Measurements from ENCODE around the gene CLDN12.
A peak's percentile ranks its signal among the peaks of the same experiment; 100 is the strongest.
"Not testable (repeated sequence)": the region's sequence is repeated elsewhere in the genome, so short reads cannot be mapped to it uniquely, and the experiment has no call there.

CLDN12 gene

GRCh38 chr7:90458104-90458503, 54.8 kb downstream of the CLDN12 start:
- Histone ChIP-seq H3K9me3 (no peaks in the 10 kb centered on the region), H3K4me3 (ENCODE audit: low read depth, low read length) (no peak overlapping the region), H3K27me3 (no peaks in the 10 kb centered on the region), H3K36me3 (no peaks in the 10 kb centered on the region), H3K4me1 (no peaks in the 10 kb centered on the region)
- no peak for DNase-seq
- TF ChIP-seq, protein P1, sequence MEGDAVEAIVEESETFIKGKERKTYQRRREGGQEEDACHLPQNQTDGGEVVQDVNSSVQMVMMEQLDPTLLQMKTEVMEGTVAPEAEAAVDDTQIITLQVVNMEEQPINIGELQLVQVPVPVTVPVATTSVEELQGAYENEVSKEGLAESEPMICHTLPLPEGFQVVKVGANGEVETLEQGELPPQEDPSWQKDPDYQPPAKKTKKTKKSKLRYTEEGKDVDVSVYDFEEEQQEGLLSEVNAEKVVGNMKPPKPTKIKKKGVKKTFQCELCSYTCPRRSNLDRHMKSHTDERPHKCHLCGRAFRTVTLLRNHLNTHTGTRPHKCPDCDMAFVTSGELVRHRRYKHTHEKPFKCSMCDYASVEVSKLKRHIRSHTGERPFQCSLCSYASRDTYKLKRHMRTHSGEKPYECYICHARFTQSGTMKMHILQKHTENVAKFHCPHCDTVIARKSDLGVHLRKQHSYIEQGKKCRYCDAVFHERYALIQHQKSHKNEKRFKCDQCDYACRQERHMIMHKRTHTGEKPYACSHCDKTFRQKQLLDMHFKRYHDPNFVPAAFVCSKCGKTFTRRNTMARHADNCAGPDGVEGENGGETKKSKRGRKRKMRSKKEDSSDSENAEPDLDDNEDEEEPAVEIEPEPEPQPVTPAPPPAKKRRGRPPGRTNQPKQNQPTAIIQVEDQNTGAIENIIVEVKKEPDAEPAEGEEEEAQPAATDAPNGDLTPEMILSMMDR (IDR thresholded peaks at IDR 0.05; ENCODE audit: low read depth, low read length), result no peak

- DNase-seq, result no peak
These were observed 56.6 kb downstream of the CLDN12 start for GRCh38 chr7:90459888-90460287.

DNA sequence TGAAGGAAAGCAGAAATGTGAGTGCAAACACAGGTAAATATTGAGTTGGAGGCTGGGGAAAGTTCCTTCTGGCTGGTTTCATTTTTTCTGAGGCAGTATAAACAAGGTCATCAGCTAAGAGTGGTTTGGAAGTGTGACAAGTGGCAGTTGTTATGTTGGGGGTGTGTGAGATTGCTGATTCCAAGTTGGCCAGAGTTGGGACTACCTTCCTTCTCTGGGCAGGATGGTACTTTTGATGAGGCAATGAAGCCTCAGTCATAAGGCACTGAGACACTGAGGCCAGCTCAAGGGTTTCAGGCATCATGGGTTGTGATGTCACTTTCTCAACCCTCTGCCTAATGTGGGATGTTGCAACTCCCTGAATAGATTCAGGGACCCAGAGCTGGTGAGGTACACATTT, 58.0 kb downstream of the CLDN12 start:
- Histone ChIP-seq H3K36me3 (no peaks in the 10 kb centered on the region), H3K9me3 (no peaks in the 10 kb centered on the region), H3K4me1 (no peaks in the 10 kb centered on the region), H3K4me3 (ENCODE audit: low read depth, low read length) (no peak overlapping the region), H3K27me3 (no peaks in the 10 kb centered on the region)
- TF ChIP-seq, protein P1 (IDR thresholded peaks at IDR 0.05; ENCODE audit: low read depth, low read length), result no peak
- DNase-seq, result no peak

More at GRCh38 chr7:90459888-90460287, 56.6 kb downstream of the CLDN12 start:
- TF ChIP-seq, protein P1 (IDR thresholded peaks at IDR 0.05; ENCODE audit: low read depth, low read length), result peak; percentile 9; the same call in 1 of the 2 replicates
- H3K27me3 ChIP-seq, result no peaks in the 10 kb centered on the region
- no peaks in the 10 kb centered on the region for H3K4me1 ChIP-seq
- no peaks in the 10 kb centered on the region for H3K9me3 ChIP-seq
- no peak overlapping the region for H3K4me3 ChIP-seq (ENCODE audit: low read depth, low read length)
- H3K36me3 ChIP-seq, result no peaks in the 10 kb centered on the region

GRCh38 chr7:90463151-90463628, 59.9 kb downstream of the CLDN12 start:
- H3K4me3 ChIP-seq (ENCODE audit: low read depth, low read length); DNase-seq: not testable (repeated sequence)

More at GRCh38 chr7:90463151-90463628, 59.9 kb downstream of the CLDN12 start:
- not testable (repeated sequence) for H3K27me3 ChIP-seq, H3K9me3 ChIP-seq, H3K4me1 ChIP-seq, H3K36me3 ChIP-seq
